ENCODE results near the gene SPRR5.

DNA sequence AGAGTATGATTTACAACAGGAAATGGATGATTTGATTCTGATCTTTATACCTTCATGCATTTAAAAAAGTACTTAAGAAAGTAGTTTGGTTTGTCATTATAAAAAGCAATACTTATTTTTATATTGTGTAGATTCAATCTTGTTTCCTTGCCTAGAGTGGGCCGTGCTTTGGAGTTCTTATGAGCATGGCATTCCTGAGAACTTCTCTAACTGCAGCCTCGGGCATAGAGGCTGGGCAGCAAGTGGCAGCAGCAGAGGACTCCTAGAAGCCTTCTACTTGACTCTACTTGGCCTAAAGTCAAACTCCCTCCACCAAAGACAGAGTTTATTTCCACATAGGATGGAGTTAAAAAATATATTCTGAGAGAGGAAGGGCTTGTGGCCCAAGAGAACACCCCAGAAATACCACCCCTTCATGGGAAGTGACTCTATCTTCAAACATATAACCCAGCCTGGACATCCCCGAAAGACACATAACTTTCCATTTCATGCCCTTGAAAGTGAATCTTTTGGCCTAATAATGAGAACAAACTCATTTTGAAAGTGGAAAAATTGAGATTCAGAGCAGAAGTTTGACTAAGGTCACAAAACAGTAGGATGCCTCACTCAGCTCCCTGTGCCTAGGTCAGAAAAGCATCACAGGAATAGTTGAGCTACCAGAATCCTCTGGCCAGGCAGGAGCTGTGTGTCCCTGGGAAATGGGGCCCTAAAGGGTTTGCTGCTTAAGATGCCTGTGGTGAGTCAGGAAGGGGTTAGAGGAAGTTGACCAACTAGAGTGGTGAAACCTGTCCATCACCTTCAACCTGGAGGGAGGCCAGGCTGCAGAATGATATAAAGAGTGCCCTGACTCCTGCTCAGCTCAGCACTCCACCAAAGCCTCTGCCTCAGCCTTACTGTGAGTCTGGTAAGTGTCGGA lies 39.1 kb upstream of the SPRR5 start, which contains the start of gene IVL:
- TF ChIP-seq, protein P1, sequence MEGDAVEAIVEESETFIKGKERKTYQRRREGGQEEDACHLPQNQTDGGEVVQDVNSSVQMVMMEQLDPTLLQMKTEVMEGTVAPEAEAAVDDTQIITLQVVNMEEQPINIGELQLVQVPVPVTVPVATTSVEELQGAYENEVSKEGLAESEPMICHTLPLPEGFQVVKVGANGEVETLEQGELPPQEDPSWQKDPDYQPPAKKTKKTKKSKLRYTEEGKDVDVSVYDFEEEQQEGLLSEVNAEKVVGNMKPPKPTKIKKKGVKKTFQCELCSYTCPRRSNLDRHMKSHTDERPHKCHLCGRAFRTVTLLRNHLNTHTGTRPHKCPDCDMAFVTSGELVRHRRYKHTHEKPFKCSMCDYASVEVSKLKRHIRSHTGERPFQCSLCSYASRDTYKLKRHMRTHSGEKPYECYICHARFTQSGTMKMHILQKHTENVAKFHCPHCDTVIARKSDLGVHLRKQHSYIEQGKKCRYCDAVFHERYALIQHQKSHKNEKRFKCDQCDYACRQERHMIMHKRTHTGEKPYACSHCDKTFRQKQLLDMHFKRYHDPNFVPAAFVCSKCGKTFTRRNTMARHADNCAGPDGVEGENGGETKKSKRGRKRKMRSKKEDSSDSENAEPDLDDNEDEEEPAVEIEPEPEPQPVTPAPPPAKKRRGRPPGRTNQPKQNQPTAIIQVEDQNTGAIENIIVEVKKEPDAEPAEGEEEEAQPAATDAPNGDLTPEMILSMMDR (IDR thresholded peaks at IDR 0.05) = no peak
- TF ChIP-seq POLR2A (IDR thresholded peaks at IDR 0.05) = no peak
